ENCODE measurements around the gene TNFRSF17.

TNFRSF17 gene

GRCh38 chr16:11988258-11988978 lies 23.4 kb downstream of the TNFRSF17 start:
- peaks cover 8% of the 10 kb centered on the region for H4K20me1 ChIP-seq (ENCODE audit: insufficient read depth, low read length)
- H3K79me2 ChIP-seq (ENCODE audit: insufficient read depth, low read length): no peaks in the 10 kb centered on the region; the same call in 1 of the 2 replicates
- no peak for TF ChIP-seq EZH2 (IDR thresholded peaks at IDR 0.05; ENCODE audit: borderline replicate concordance, low read depth, low read length, severe bottlenecking)
- TF ChIP-seq CTCF (IDR thresholded peaks at IDR 0.05; ENCODE audit: borderline replicate concordance, extremely low read depth, low read length, poor library complexity, severe bottlenecking): no peak
- no peak overlapping the region for H3K4me3 ChIP-seq (ENCODE audit: low read depth in 1 of 2, low read length in 2 of 2)
- no peak overlapping the region for H3K27ac ChIP-seq (ENCODE audit: low read length)
- H3K27me3 ChIP-seq (ENCODE audit: insufficient read depth, low read length, poor library complexity): no peaks in the 10 kb centered on the region
- DNase-seq: no peak
- ATAC-seq (ENCODE audit: insufficient read depth, low read depth): no peak
- H3K4me2 ChIP-seq (ENCODE audit: insufficient read depth, low read length): no peak overlapping the region
- no peaks in the 10 kb centered on the region for H3K4me1 ChIP-seq (ENCODE audit: insufficient read depth, low read length)
- no peaks in the 10 kb centered on the region for H3K36me3 ChIP-seq (ENCODE audit: insufficient read depth, low read length)
- H2AFZ ChIP-seq (ENCODE audit: low read depth, low read length): no peak overlapping the region
- H3K9me3 ChIP-seq (ENCODE audit: insufficient read depth, low read length, severe bottlenecking): no peaks in the 10 kb centered on the region
- no peak overlapping the region for H3K9ac ChIP-seq (ENCODE audit: low read depth, low read length)

- ATAC-seq (ENCODE audit: insufficient read depth, low read depth): no peak
- Histone ChIP-seq H3K27me3 (ENCODE audit: insufficient read depth, low read length, poor library complexity) (no peaks in the 10 kb centered on the region), H3K9ac (ENCODE audit: low read depth, low read length) (no peak overlapping the region), H3K36me3 (ENCODE audit: insufficient read depth, low read length) (no peaks in the 10 kb centered on the region), H3K79me2 (ENCODE audit: insufficient read depth, low read length) (no peaks in the 10 kb centered on the region; the same call in 1 of the 2 replicates), H3K9me3 (ENCODE audit: insufficient read depth, low read length, severe bottlenecking) (no peaks in the 10 kb centered on the region), H4K20me1 (ENCODE audit: insufficient read depth, low read length) (peaks cover 5% of the 10 kb centered on the region; the same call in 1 of the 2 replicates), H2AFZ (ENCODE audit: low read depth, low read length) (no peak overlapping the region), H3K4me1 (ENCODE audit: insufficient read depth, low read length) (no peaks in the 10 kb centered on the region), H3K27ac (ENCODE audit: low read length) (no peak overlapping the region), H3K4me3 (ENCODE audit: low read depth in 1 of 2, low read length in 2 of 2) (no peak overlapping the region), H3K4me2 (ENCODE audit: insufficient read depth, low read length) (no peak overlapping the region)
- TF ChIP-seq CTCF (IDR thresholded peaks at IDR 0.05; ENCODE audit: borderline replicate concordance, extremely low read depth, low read length, poor library complexity, severe bottlenecking) (no peak), EZH2 (IDR thresholded peaks at IDR 0.05; ENCODE audit: borderline replicate concordance, low read depth, low read length, severe bottlenecking) (no peak)
- DNase-seq: no peak
These were observed 25.8 kb downstream of the TNFRSF17 start for GRCh38 chr16:11990702-11991390.

- Histone ChIP-seq H3K4me1 (ENCODE audit: insufficient read depth, low read length) (no peaks in the 10 kb centered on the region), H3K4me2 (ENCODE audit: insufficient read depth, low read length) (no peak overlapping the region), H3K9ac (ENCODE audit: low read depth, low read length) (no peak overlapping the region), H2AFZ (ENCODE audit: low read depth, low read length) (no peak overlapping the region), H3K27ac (ENCODE audit: low read length) (no peak overlapping the region), H3K36me3 (ENCODE audit: insufficient read depth, low read length) (no peaks in the 10 kb centered on the region), H3K4me3 (ENCODE audit: low read depth in 1 of 2, low read length in 2 of 2) (no peak overlapping the region), H3K79me2 (ENCODE audit: insufficient read depth, low read length) (no peaks in the 10 kb centered on the region; the same call in 1 of the 2 replicates), H4K20me1 (ENCODE audit: insufficient read depth, low read length) (peaks cover 5% of the 10 kb centered on the region; the same call in 1 of the 2 replicates), H3K9me3 (ENCODE audit: insufficient read depth, low read length, severe bottlenecking) (no peaks in the 10 kb centered on the region), H3K27me3 (ENCODE audit: insufficient read depth, low read length, poor library complexity) (no peaks in the 10 kb centered on the region)
- ATAC-seq (ENCODE audit: insufficient read depth, low read depth) (no peak), DNase-seq (no peak)
- TF ChIP-seq CTCF (IDR thresholded peaks at IDR 0.05; ENCODE audit: borderline replicate concordance, extremely low read depth, low read length, poor library complexity, severe bottlenecking) (no peak), EZH2 (IDR thresholded peaks at IDR 0.05; ENCODE audit: borderline replicate concordance, low read depth, low read length, severe bottlenecking) (no peak)
These were observed 27.1 kb downstream of the TNFRSF17 start for GRCh38 chr16:11992008-11992584.
